C4-2B (cell line): ENCODE results near the gene TIAM2.

Experiments
- CTCF ChIP-seq: fragments of 450-650 bp; conservative IDR thresholded peaks from 2 replicates; pipeline ENCODE4 v1.5.1; 2017; ENCODE audit warnings: mild to moderate bottlenecking
- ZFX ChIP-seq: fragments of 450-650 bp; IDR thresholded peaks from 2 replicates; pipeline ENCODE4 v1.6.1; 2017

GRCh38 chr6:155014137-155014536 is 19.0 kb downstream of the TIAM2 start:
- TF ChIP-seq CTCF (no peak), ZFX (no peak)
